GM12878 (cell line): ENCODE data around the gene PTPN14. TPM values are rescaled to one million over a fixed set of nuclear protein-coding genes. Genes with fewer than 3 reads are reported as not detected.
A peak's percentile ranks its signal among the peaks of the same experiment; 100 is the strongest.

Experiments
- ATAC-seq: fragments of 200-7000 bp; cut with Tn5 transposase; 3 replicates; pipeline ENCODE4 v1.9.1; 2020; ENCODE audit warnings: mild to moderate bottlenecking, moderate library complexity
- BruUV-seq: library from RNA; stranded (reverse); fragments of 400-500 nt; replicated peaks from 2 replicates; lab custom pipeline; 2021; lab: Mats Ljungman, UMichigan
- CTCF ChIA-PET: fragments of 300-600 bp; sonication (Branson Sonifier 250); formaldehyde crosslinking; extraction: SDS; loops from one replicate; lab custom pipeline; 2021; ENCODE audit warnings: inconsistent platforms; lab: Yijun Ruan, JAX
- POLR2A ChIA-PET: fragments of 350-600 bp; formaldehyde crosslinking; extraction: SDS; loops from one replicate; lab custom pipeline; 2021; ENCODE audit warnings: inconsistent platforms; lab: Charles Lee
- RAD21 ChIA-PET: fragments of 300-600 bp; sonication (Branson Sonifier 250); formaldehyde crosslinking; loops from one replicate; lab custom pipeline; 2023; ENCODE audit warnings: antibody characterized with exemption; ENCODE audit not compliant: unreplicated experiment; lab: Charles Lee
- SMC1A ChIA-PET: fragments of 300-600 bp; sonication (Branson Sonifier 250); formaldehyde crosslinking; loops from one replicate; lab custom pipeline; 2023; ENCODE audit not compliant: unreplicated experiment, uncharacterized antibody; lab: Charles Lee
- DNase-seq: peaks from one replicate; pipeline ENCODE4 v3.0.0-alpha.2; 2011; ENCODE audit warnings: low read depth, low spot score
- FAIRE-seq: peaks from 3 replicates; lab custom pipeline; 2011; peaks lifted over from hg19 to GRCh38; lab: Jason Lieb, UNC
- H2AFZ ChIP-seq: 2 replicates; pipeline ENCODE4 v1.6.0; 2011; ENCODE audit warnings: low read depth, low read length, control low read depth; ENCODE audit not compliant: control insufficient read depth
- H3K27ac ChIP-seq: 2 replicates; pipeline ENCODE4 v1.5.1; 2011; ENCODE audit warnings: control low read depth; ENCODE audit not compliant: control insufficient read depth, insufficient read depth
- H3K27me3 ChIP-seq, 2 experiments: replicated peaks in 1 of 2; 2 replicates each; pipeline versions ENCODE4 v1.6.0 to v1.6.1; 2011; ENCODE audit warnings: low read length in 1 of 2; ENCODE audit not compliant: control insufficient read depth in 2 of 2, insufficient read depth in 2 of 2
- H3K36me3 ChIP-seq, 2 experiments: 2 replicates each; pipeline ENCODE4 v1.5.1; 2011; ENCODE audit warnings: low read length in 1 of 2; ENCODE audit not compliant: control insufficient read depth in 2 of 2, insufficient read depth in 2 of 2
- H3K4me1 ChIP-seq: 2 replicates; pipeline ENCODE4 v1.6.1; 2011; ENCODE audit warnings: mild to moderate bottlenecking, low read length, moderate library complexity, mixed read lengths; ENCODE audit not compliant: control insufficient read depth, insufficient read depth
- H3K4me2 ChIP-seq: 2 replicates; pipeline ENCODE4 v1.6.0; 2011; ENCODE audit warnings: control low read depth; ENCODE audit not compliant: control insufficient read depth, insufficient read depth
- H3K4me3 ChIP-seq: fragments of 200-600 bp; sonication (generic); 2 replicates; pipeline ENCODE4 v1.5.1; 2016
- H3K79me2 ChIP-seq: 2 replicates; pipeline ENCODE4 v1.6.0; 2011; ENCODE audit warnings: low read length; ENCODE audit not compliant: control insufficient read depth, insufficient read depth
- H3K9ac ChIP-seq: 2 replicates; pipeline ENCODE4 v1.8.0; 2011; ENCODE audit warnings: low read length, control low read depth, mixed read lengths; ENCODE audit not compliant: control insufficient read depth, insufficient read depth
- H3K9me3 ChIP-seq: replicated peaks from 3 replicates; pipeline ENCODE4 v1.5.1; 2011; ENCODE audit warnings: mild to moderate bottlenecking, low read length; ENCODE audit not compliant: control insufficient read depth, insufficient read depth
- H4K20me1 ChIP-seq: 2 replicates; pipeline ENCODE4 v1.6.0; 2011; ENCODE audit not compliant: control insufficient read depth, insufficient read depth
- ESRRA ChIP-seq: IDR thresholded peaks from 2 replicates; pipeline ENCODE4 v1.6.1; 2012; ENCODE audit warnings: mild to moderate bottlenecking, low read length, improper control_type of control experiment
- IRF5 ChIP-seq: fragments of 450-650 bp; IDR thresholded peaks from 2 replicates; pipeline ENCODE4 v1.6.1; 2017; ENCODE audit warnings: borderline replicate concordance
- MYB ChIP-seq: fragments of 150-350 bp; IDR thresholded peaks from 2 replicates; pipeline ENCODE4 v1.6.1; 2014; ENCODE audit warnings: mild to moderate bottlenecking, low read depth, low read length, borderline replicate concordance
- RBBP5 ChIP-seq: fragments of 200-600 bp; sonication (generic); conservative IDR thresholded peaks from 2 replicates; pipeline ENCODE4 v1.6.1; 2016
- RELB ChIP-seq: fragments of 450-650 bp; IDR thresholded peaks from 2 replicates; pipeline ENCODE4 v1.6.1; 2017; ENCODE audit warnings: low read depth, mild to moderate bottlenecking, moderate library complexity
- SREBF2 ChIP-seq: IDR thresholded peaks from 2 replicates; pipeline ENCODE4 v1.6.1; 2012; ENCODE audit warnings: mild to moderate bottlenecking, low read length
- USF2 ChIP-seq: IDR thresholded peaks from 2 replicates; pipeline ENCODE4 v1.6.1; 2011; ENCODE audit warnings: low read depth, low read length, improper control_type of control experiment, borderline replicate concordance
- WGBS: methylation state at CpG from one replicate; pipeline ENCODE4 v1.1.6; 2016; ENCODE audit warnings: low lambda C conversion rate; ENCODE audit not compliant: insufficient replicate concordance, insufficient coverage; ENCODE audit errors: missing lambda C conversion rate; 5-methylcytosine and 5-hydroxymethylcytosine counted together
- in situ Hi-C: fragments of 300-500 bp; cut with MboI; formaldehyde crosslinking; loops from 9 replicates; pipeline ENCODE4 v1.14.3; 2018; ENCODE audit warnings: mixed read lengths
- intact Hi-C: fragments of 100-400 bp; cut with micrococcal nuclease; formaldehyde crosslinking; loops from one replicate; pipeline ENCODE4 v1.14.2; 2022; ENCODE audit not compliant: unreplicated experiment
- polyA plus RNA-seq, 11 experiments: library from polyadenylated mRNA; depleted of rRNA in 4 of 11; unstranded in 6 of 11; stranded (reverse) in 5 of 11; fragments of >200 nt; fragmentation: Nextera tagmentation in 4 of 11; fragmentation: Illumina TruSeq in 1 of 11; extraction: Ambion mirVana in 4 of 11; extraction: Trizol in 1 of 11; gene quantifications; 1 replicate in 1 of 11; 2 replicates in 10 of 11; pipeline versions ENCODE4 v1.2.1 to v1.2.3, GENCODE V29; 2011 to 2016; ENCODE audit warnings: inconsistent platforms in 2 of 11, missing spikeins in 2 of 11, low read depth in 1 of 11
- total RNA-seq, 4 experiments: library from RNA; depleted of rRNA in 3 of 4; stranded (reverse); fragments of >200 nt in 3 of 4; fragmentation: Illumina TruSeq in 1 of 4; extraction: Trizol in 1 of 4; gene quantifications; 2 replicates each; pipeline versions ENCODE4 v1.2.1 to v1.2.3, GENCODE V29; 2013 to 2021

Gene PTPN14
- total and polyA plus RNA-seq, 10 of the 15 experiments (the other 5 are each of a cell fraction or from before 2014, with no cell fraction given), result 0.05 to 5.1 (median 0.44) TPM

GRCh38 chr1:214541693-214542092, 9.7 kb downstream of the PTPN14 start:
- ATAC-seq (no peak; the same call in 2 of the 3 replicates), FAIRE-seq (no peak), DNase-seq (no peak)
- Histone ChIP-seq H3K9me3 (no peaks in the 10 kb centered on the region), H3K27ac (no peak overlapping the region), H3K27me3 (no peaks in the 10 kb centered on the region; a peak in 1 of 4 replicates), H2AFZ (no peak overlapping the region), H3K4me1 (no peaks in the 10 kb centered on the region), H3K4me2 (no peak overlapping the region), H3K79me2 (no peaks in the 10 kb centered on the region), H4K20me1 (no peaks in the 10 kb centered on the region), H3K9ac (no peak overlapping the region), H3K4me3 (no peak overlapping the region), H3K36me3 (no peaks in the 10 kb centered on the region)
- in situ Hi-C loops (no loop called here), intact Hi-C loops (no loop called here)
- POLR2A ChIA-PET, result interaction anchor here (0.5 to 4.5 kb wide), 5 partner anchors 8 to 101 kb away, joined by 3 to 40 read pairs (median 4); partner anchors contain the start of gene PTPN14
- TF ChIP-seq ESRRA, result no peak
- no peak for TF ChIP-seq IRF5
- no peak for TF ChIP-seq RBBP5
- no peak for TF ChIP-seq MYB
- RAD21 ChIA-PET, result interaction anchor here (0.8 to 5.9 kb wide), 6 partner anchors 10 to 103 kb away, joined by 3 to 47 read pairs (median 6); partner anchors contain the start of gene PTPN14
- WGBS, result 19% methylated on average over 2 of the region's 2 CpGs
- CTCF ChIA-PET, result interaction anchor here (1.7 to 2.5 kb wide), 3 partner anchors 8 to 25 kb away, joined by 5 to 9 read pairs (median 5); no protein-coding TSS in a partner anchor
- SMC1A ChIA-PET, result interaction anchor here (0.7 to 6.4 kb wide), 13 partner anchors 8 to 208 kb away, joined by 3 to 83 read pairs (median 4); partner anchors contain the start of gene PTPN14
- no TSS peak for BruUV-seq

GRCh38 chr1:214541206-214541605, 10.2 kb downstream of the PTPN14 start:
- Histone ChIP-seq H3K36me3 (no peaks in the 10 kb centered on the region), H2AFZ (no peak overlapping the region), H3K4me2 (no peak overlapping the region), H3K4me3 (no peak overlapping the region), H3K27me3 (no peaks in the 10 kb centered on the region; a peak in 1 of 4 replicates), H3K9ac (no peak overlapping the region), H3K79me2 (no peaks in the 10 kb centered on the region), H3K4me1 (no peaks in the 10 kb centered on the region), H4K20me1 (no peaks in the 10 kb centered on the region), H3K27ac (no peak overlapping the region), H3K9me3 (no peaks in the 10 kb centered on the region)
- DNase-seq, result no peak
- in situ Hi-C loops, result no loop called here
- FAIRE-seq, result no peak
- 46% methylated on average over 2 of the region's 2 CpGs for WGBS
- ChIA-PET SMC1A (interaction anchor here (0.7 to 6.4 kb wide), 13 partner anchors 8 to 208 kb away, joined by 3 to 83 read pairs (median 6); partner anchors contain the start of gene PTPN14), CTCF (interaction anchor here (1.0 to 2.5 kb wide), 4 partner anchors 9 to 209 kb away, joined by 3 to 9 read pairs (median 6); no protein-coding TSS in a partner anchor), POLR2A (interaction anchor here (0.5 to 4.5 kb wide), 5 partner anchors 9 to 101 kb away, joined by 3 to 40 read pairs (median 4); partner anchors contain the start of gene PTPN14), RAD21 (interaction anchor here (0.8 to 5.9 kb wide), 8 partner anchors 10 to 137 kb away, joined by 3 to 47 read pairs (median 4); partner anchors contain the start of gene PTPN14)
- TF ChIP-seq RELB, result peak; percentile 53
- no peak for TF ChIP-seq SREBF2
- TF ChIP-seq USF2, result no peak
- TF ChIP-seq ESRRA, result no peak
- intact Hi-C loops, result no loop called here
- ATAC-seq, result no peak
- BruUV-seq, result no TSS peak
